Measurements from ENCODE around the gene DSG4. TPM values are rescaled to one million over a fixed set of nuclear protein-coding genes. Genes with fewer than 3 reads are reported as not detected.

The DSG4 gene
- total and polyA plus RNA-seq, 3 experiments from 2014 or later = not detected

Other genes starting within 250 kb of the DSG4 start
- gene DSC1, start 213.9 kb upstream of the DSG4 start, total RNA-seq = under 1 TPM; 0.11 to 0.18 TPM
- gene DSC1, start 213.9 kb upstream of the DSG4 start, polyA plus RNA-seq = 2.1 TPM
- gene DSG1, start 58.6 kb upstream of the DSG4 start, total RNA-seq = not detected
- gene DSG1, start 58.6 kb upstream of the DSG4 start, polyA plus RNA-seq = not detected
- gene DSG3, start 71.0 kb downstream of the DSG4 start, total RNA-seq = not detected
- not detected for gene DSG3, start 71.0 kb downstream of the DSG4 start, polyA plus RNA-seq
- under 1 TPM; 0.07 to 0.09 TPM for gene DSG2, start 121.4 kb downstream of the DSG4 start, total RNA-seq
- gene DSG2, start 121.4 kb downstream of the DSG4 start, polyA plus RNA-seq = 0.03 TPM
- gene TTR, start 215.1 kb downstream of the DSG4 start, total RNA-seq = not detected
- not detected for gene TTR, start 215.1 kb downstream of the DSG4 start, polyA plus RNA-seq